Ishikawa (cell line): Measurements from ENCODE around the gene R3HDM4.

Source experiments
- CEBPB ChIP-seq: IDR thresholded peaks from 2 replicates; pipeline ENCODE4 v1.6.1; 2012
- CREB1 ChIP-seq: IDR thresholded peaks from 2 replicates; pipeline ENCODE4 v1.6.1; 2012; ENCODE audit warnings: low read depth
- EGR1 ChIP-seq: IDR thresholded peaks from 2 replicates; pipeline ENCODE4 v1.6.1; 2012
- EP300 ChIP-seq: IDR thresholded peaks from 2 replicates; pipeline ENCODE4 v1.6.1; 2012; ENCODE audit warnings: borderline replicate concordance
- NFIC ChIP-seq: IDR thresholded peaks from 2 replicates; pipeline ENCODE4 v1.6.1; 2012
- RAD21 ChIP-seq: IDR thresholded peaks from 2 replicates; pipeline ENCODE4 v1.6.1; 2012; ENCODE audit warnings: low read depth
- TAF1 ChIP-seq: IDR thresholded peaks from 2 replicates; pipeline ENCODE4 v1.6.1; 2012; ENCODE audit warnings: low read depth, mild to moderate bottlenecking
- TCF12 ChIP-seq: IDR thresholded peaks from 2 replicates; pipeline ENCODE4 v1.6.1; 2012; ENCODE audit warnings: low read depth
- TEAD4 ChIP-seq: IDR thresholded peaks from 2 replicates; pipeline ENCODE4 v1.6.1; 2012
- YY1 ChIP-seq: IDR thresholded peaks from 2 replicates; pipeline ENCODE4 v1.6.1; 2012; ENCODE audit warnings: low read depth
- ZBTB7A ChIP-seq: IDR thresholded peaks from 2 replicates; pipeline ENCODE4 v1.6.1; 2012; ENCODE audit warnings: low read depth
- TF ChIP-seq, protein P1 (sequence below): IDR thresholded peaks from 2 replicates; pipeline ENCODE4 v1.6.1; 2012
- TF ChIP-seq, protein P2 (sequence below): IDR thresholded peaks from 2 replicates; pipeline ENCODE4 v1.6.1; 2012

DNA sequence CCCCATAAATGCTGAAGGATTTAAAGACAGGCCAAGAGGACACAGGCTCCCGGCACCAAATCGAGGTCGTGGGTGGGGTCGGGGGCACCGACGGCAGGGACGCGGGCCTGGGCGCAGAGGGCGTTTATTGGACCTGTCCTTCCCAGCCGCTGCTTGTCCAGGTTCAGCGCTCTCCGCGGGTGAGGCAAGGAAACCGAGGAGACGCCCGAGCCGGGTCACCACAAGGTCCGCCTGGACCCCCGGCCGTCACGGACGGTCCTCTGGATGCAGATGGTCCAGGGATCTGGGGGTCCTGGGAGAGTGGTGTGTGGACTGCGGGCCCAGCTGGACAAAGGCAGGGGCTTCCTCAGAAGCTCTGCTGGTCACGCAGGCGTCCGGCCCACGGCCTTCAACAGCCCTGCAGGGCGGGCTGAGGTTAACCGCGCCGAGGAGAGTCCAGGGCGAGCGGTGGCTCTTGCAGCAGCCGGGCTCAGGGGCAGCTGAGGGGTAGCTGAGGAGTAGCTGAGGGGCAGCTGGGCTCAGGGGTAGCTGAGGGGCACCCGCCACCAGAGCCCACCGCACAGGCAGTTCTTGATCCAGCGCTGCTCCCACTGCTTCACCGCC, 45.1 kb downstream of the R3HDM4 start:
- TF ChIP-seq, protein P1, sequence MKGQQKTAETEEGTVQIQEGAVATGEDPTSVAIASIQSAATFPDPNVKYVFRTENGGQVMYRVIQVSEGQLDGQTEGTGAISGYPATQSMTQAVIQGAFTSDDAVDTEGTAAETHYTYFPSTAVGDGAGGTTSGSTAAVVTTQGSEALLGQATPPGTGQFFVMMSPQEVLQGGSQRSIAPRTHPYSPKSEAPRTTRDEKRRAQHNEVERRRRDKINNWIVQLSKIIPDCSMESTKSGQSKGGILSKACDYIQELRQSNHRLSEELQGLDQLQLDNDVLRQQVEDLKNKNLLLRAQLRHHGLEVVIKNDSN = no peak
- no peak for TF ChIP-seq CEBPB
- no peak for TF ChIP-seq EP300
- TF ChIP-seq NFIC = no peak
- no peak for TF ChIP-seq TEAD4
- TF ChIP-seq, protein P2, sequence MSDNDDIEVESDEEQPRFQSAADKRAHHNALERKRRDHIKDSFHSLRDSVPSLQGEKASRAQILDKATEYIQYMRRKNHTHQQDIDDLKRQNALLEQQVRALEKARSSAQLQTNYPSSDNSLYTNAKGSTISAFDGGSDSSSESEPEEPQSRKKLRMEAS = no peak
- TF ChIP-seq TCF12 = no peak
- TF ChIP-seq TAF1 = no peak
- no peak for TF ChIP-seq ZBTB7A
- no peak for TF ChIP-seq EGR1
- no peak for TF ChIP-seq YY1
- TF ChIP-seq RAD21 = no peak
- TF ChIP-seq CREB1 = no peak
